Common myeloid progenitor, CD34-positive (primary cell): ENCODE data around the gene RFXAP.

ENCODE experiments used
- CTCF ChIA-PET: fragments of 350-600 bp; sonication (Branson Sonifier 250); formaldehyde crosslinking; loops from one replicate; lab custom pipeline; 2021; ENCODE audit warnings: antibody characterized with exemption; lab: Charles Lee
- POLR2A ChIA-PET: fragments of 350-600 bp; sonication (Branson Sonifier 250); formaldehyde crosslinking; loops from one replicate; lab custom pipeline; 2021; ENCODE audit warnings: antibody characterized with exemption; lab: Charles Lee
- DNase-seq, 3 donors: peaks; one replicate each; pipeline versions ENCODE4 v3.0.0 to v3.0.0-alpha.2; 2013
- H3K27ac ChIP-seq, 2 experiments: 1 replicate in 1 of 2; 2 replicates in 1 of 2; pipeline ENCODE4 v1.7.0; 2013; ENCODE audit warnings: inconsistent platforms in 2 of 2, low read length in 2 of 2, mild to moderate bottlenecking in 2 of 2, low read depth in 1 of 2, moderate library complexity in 1 of 2; ENCODE audit not compliant: severe bottlenecking in 2 of 2, insufficient read depth in 1 of 2, poor library complexity in 1 of 2
- H3K27me3 ChIP-seq, 5 experiments: replicated peaks in 2 of 5; 1 replicate in 3 of 5; 2 replicates in 2 of 5; pipeline versions ENCODE4 v1.6.1 to v1.7.0; 2013; ENCODE audit warnings: low read length in 4 of 5, mild to moderate bottlenecking in 2 of 5, moderate library complexity in 2 of 5, inconsistent platforms in 1 of 5; ENCODE audit not compliant: insufficient read depth in 5 of 5, control insufficient read depth in 4 of 5
- H3K36me3 ChIP-seq, 4 experiments: 1 replicate in 2 of 4; 2 replicates in 2 of 4; pipeline versions ENCODE4 v1.6.1 to v1.7.0; 2013; ENCODE audit warnings: low read length in 3 of 4, control low read depth in 1 of 4, mild to moderate bottlenecking in 1 of 4; ENCODE audit not compliant: control insufficient read depth in 4 of 4, insufficient read depth in 4 of 4
- H3K4me1 ChIP-seq, 4 experiments: 1 replicate in 3 of 4; 2 replicates in 1 of 4; pipeline versions ENCODE4 v1.6.1 to v1.7.1; 2013; ENCODE audit warnings: low read length in 3 of 4, mild to moderate bottlenecking in 3 of 4, control low read depth in 1 of 4, inconsistent platforms in 1 of 4, moderate library complexity in 1 of 4; ENCODE audit not compliant: control insufficient read depth in 4 of 4, insufficient read depth in 4 of 4; ENCODE audit errors: control extremely low read depth in 1 of 4
- H3K4me3 ChIP-seq, 7 experiments: 1 replicate in 4 of 7; 2 replicates in 3 of 7; pipeline versions ENCODE4 v1.5.1 to v1.7.0; 2013; ENCODE audit warnings: mild to moderate bottlenecking in 7 of 7, low read length in 6 of 7, moderate library complexity in 6 of 7, inconsistent platforms in 2 of 7, low read depth in 2 of 7, control low read depth in 1 of 7; ENCODE audit not compliant: insufficient read depth in 4 of 7, control insufficient read depth in 1 of 7; ENCODE audit errors: extremely low read depth in 1 of 7
- H3K9me3 ChIP-seq, 5 experiments: 1 replicate in 4 of 5; 2 replicates in 1 of 5; pipeline versions ENCODE4 v1.6.1 to v1.7.1; 2013; ENCODE audit warnings: low read length in 4 of 5, mild to moderate bottlenecking in 2 of 5, inconsistent platforms in 1 of 5, low read depth in 1 of 5, moderate library complexity in 1 of 5; ENCODE audit not compliant: control insufficient read depth in 4 of 5, insufficient read depth in 2 of 5; ENCODE audit errors: control extremely low read depth in 1 of 5
- WGBS: methylation state at CpG from one replicate; pipeline ENCODE4 v1.1.5; 2013; ENCODE audit not compliant: insufficient coverage; 5-methylcytosine and 5-hydroxymethylcytosine counted together

The RFXAP gene

DNA sequence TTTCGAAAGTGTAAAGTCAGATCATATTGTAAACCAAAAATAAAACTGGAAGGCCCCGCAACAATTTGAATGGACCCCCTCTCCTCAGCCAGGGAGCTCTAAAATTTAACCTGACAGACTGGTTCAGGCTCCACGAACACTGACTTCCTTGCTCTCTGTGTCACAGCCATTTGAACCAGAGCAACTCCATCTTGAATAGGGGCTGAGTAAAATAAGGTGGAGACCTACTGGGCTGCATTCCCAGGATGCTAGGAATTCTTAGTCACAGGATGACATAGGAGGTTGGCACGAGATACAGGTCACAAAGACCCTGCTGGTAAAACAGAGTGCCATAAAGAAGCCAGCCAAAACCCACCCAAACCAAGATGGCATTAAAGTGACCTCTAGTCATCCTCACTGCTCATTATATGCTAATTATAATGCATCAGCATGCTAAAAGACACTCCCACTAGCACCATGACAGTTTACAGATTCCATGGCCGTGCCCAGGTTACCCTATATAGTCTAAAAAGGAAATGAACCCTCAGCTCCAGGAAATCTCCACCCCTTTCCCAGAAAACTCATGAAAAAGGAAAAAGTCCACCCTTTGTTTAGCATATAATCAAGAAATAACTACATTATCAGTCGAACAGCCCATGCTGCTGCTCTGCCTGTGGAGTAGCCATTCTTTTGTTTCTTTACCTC, 43.1 kb downstream of the RFXAP start:
- no peaks in the 10 kb centered on the region for H3K36me3 ChIP-seq
- no peak overlapping the region for H3K27ac ChIP-seq
- no peak for DNase-seq
- H3K4me1 ChIP-seq = no peaks in the 10 kb centered on the region
- no peaks in the 10 kb centered on the region for H3K9me3 ChIP-seq
- H3K27me3 ChIP-seq = no peaks in the 10 kb centered on the region
- WGBS = 78% methylated on average over 6 of the region's 6 CpGs
- ChIA-PET POLR2A (no interaction called here), CTCF (interaction anchor here (0.6 to 8.4 kb wide), 3 partner anchors 21 to 447 kb away, joined by 3 to 78 read pairs (median 3); no protein-coding TSS in a partner anchor)
- no peak overlapping the region for H3K4me3 ChIP-seq

DNA sequence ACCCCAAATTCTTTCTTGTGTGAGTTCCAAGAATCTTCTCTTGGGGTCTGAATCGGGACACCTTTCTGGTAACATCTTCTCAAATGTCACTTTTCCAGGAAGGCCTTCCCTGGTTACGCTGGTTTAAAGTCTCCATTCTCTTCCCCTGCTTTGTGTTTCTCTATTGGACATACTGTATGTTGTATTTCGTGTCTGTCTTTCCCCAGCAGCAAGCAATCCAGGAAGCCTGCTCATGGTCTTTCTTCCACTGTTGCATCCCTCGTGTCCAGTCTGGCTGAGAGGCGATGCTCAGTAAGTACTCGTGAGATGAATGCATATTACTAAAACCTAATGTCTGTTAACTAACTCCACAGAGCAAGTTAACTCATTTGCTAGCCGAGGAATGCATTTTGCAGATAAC, 43.7 kb downstream of the RFXAP start:
- H3K9me3 ChIP-seq = no peaks in the 10 kb centered on the region
- H3K36me3 ChIP-seq = no peaks in the 10 kb centered on the region
- DNase-seq = no peak
- H3K27ac ChIP-seq = no peak overlapping the region
- H3K4me1 ChIP-seq = no peaks in the 10 kb centered on the region
- 95% methylated on average over 6 of the region's 7 CpGs for WGBS
- ChIA-PET CTCF (interaction anchor here (8.4 kb wide), 1 partner anchor 118 kb away, joined by 78 read pairs; no protein-coding TSS in a partner anchor), POLR2A (no interaction called here)
- no peak overlapping the region for H3K4me3 ChIP-seq
- H3K27me3 ChIP-seq = no peaks in the 10 kb centered on the region

DNA sequence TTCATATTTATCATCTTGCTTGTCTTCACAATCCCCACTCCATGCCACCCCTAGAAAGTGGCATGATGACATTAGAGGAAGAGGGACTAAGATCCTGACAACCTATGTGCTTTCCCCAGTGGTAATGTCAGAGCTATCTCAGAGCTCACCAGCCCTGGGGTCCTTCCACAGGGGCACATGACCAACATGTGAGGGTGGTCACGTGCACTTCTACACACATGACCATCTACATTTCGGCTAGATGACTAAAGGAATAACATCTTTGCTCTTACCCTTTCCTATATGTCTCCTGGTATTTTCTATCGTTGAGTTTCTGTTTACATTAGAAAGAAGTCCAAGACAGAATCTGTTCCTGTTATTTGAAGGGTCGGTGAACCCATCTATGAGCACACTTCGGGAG, 46.2 kb downstream of the RFXAP start:
- POLR2A ChIA-PET = no interaction called here
- H3K4me1 ChIP-seq = no peaks in the 10 kb centered on the region
- H3K27ac ChIP-seq = no peak overlapping the region
- CTCF ChIA-PET = interaction anchor here (1.3 kb wide), 1 partner anchor 116 kb away, joined by 3 read pairs; no protein-coding TSS in a partner anchor
- no peaks in the 10 kb centered on the region for H3K36me3 ChIP-seq
- H3K4me3 ChIP-seq = no peak overlapping the region
- no peak for DNase-seq
- H3K9me3 ChIP-seq = no peaks in the 10 kb centered on the region
- H3K27me3 ChIP-seq = no peaks in the 10 kb centered on the region
- WGBS = 93% methylated on average over 5 of the region's 5 CpGs

DNA sequence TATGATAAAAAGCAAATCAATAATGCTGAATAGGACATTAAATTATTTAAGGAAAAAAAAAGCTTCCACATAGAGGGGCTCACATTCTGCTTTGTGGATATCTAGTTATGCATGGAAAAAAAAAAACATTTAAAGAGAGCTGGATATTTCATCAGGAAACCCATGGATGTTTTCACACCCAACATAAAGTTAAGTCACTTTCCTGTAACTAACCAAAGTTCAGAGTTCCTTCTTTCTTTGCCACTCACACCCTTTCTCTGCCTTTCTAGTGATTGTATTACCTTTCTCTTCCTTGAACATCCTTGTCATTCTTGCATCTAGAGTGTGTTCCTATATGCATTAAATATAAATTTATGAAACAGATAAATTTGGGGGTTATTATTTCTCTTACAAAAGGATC, 47.2 kb downstream of the RFXAP start:
- Histone ChIP-seq H3K27me3 (no peaks in the 10 kb centered on the region), H3K4me1 (no peaks in the 10 kb centered on the region), H3K9me3 (no peaks in the 10 kb centered on the region), H3K4me3 (no peak overlapping the region), H3K27ac (no peak overlapping the region), H3K36me3 (no peaks in the 10 kb centered on the region)
- no peak for DNase-seq
- CTCF ChIA-PET = interaction anchor here (1.1 to 1.3 kb wide), 2 partner anchors 11 to 115 kb away, joined by 3 read pairs; no protein-coding TSS in a partner anchor
- POLR2A ChIA-PET = no interaction called here

DNA sequence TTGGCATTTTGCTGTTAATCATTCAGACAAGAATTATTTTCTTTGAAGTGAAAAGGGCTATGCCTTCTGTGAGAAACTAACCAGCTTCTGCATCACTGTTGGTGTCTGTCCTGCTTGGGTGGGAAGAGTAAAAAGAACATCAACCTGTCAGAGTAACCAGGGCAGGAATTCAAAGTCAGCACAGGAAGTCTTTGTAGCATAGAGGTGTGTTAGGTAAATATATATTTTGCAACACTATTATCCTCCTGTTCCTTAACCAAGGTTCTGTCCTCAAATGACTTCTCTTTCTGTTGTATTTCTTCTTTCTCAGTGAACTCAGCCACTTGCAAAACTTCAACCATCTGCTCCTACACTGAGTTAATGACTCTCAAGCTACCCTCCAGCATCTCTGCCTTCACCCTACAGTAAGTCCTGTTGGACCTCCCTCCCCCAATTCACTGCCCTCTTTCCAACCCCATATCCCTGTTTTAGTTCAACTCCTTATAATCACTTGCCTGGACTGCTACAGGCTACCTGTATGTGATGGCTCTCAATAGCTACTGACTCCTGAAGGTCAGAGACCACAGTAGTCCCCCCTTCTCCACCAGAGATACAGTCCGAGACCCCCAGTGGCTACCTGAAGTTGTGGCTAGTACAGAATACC, 51.1 kb downstream of the RFXAP start:
- ChIA-PET POLR2A (no interaction called here), CTCF (no interaction called here)
- Histone ChIP-seq H3K4me3 (no peak overlapping the region), H3K36me3 (no peaks in the 10 kb centered on the region), H3K4me1 (no peaks in the 10 kb centered on the region), H3K9me3 (no peaks in the 10 kb centered on the region), H3K27ac (no peak overlapping the region), H3K27me3 (no peaks in the 10 kb centered on the region)
- no CpG with 5 or more reads among the region's 1 CpG for WGBS
- no peak for DNase-seq

DNA sequence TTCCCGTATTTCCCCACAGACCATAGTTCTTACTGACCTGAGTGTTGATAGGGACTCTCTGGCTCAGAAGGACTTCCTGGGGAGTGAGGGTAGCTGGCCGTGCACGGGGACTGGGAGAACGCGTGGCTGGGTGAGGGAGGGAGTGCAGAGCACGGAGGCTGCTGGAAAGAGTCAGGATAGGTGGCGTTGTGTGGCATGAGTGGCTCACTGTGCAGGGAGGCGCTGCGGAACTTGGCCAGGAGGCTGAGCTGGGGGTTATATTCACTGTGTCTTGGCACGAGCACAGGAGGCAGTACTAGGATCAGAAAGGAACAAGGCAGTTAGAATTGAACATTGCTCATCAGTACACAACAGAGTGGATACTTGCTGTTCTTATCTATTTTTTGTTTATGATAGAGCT, 53.6 kb downstream of the RFXAP start:
- Histone ChIP-seq H3K4me1 (no peaks in the 10 kb centered on the region), H3K9me3 (no peaks in the 10 kb centered on the region)
- CTCF ChIA-PET = interaction anchor here (1.2 to 1.4 kb wide), 2 partner anchors 14 to 108 kb away, joined by 3 read pairs; no protein-coding TSS in a partner anchor

DNA sequence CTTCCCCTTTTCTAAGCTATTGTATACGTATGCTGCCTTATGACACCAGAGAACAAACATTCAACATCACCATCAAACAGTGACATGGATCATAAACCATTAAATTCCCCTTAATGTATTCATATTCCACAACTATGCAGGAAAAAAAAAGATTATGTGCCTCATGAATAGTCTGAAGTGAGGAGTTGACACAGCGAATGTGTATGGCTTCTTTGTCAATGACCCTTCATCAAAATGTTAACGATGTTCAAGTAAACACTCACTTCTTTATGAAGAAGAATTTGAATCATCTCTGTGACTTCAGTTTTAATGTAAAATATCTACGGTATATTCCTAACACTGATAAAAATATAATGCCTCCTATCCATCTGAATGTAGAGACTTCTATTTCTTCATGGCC, 56.4 kb downstream of the RFXAP start:
- Histone ChIP-seq H3K4me3 (no peak overlapping the region), H3K9me3 (no peaks in the 10 kb centered on the region), H3K36me3 (no peaks in the 10 kb centered on the region), H3K4me1 (no peaks in the 10 kb centered on the region), H3K27ac (no peak overlapping the region), H3K27me3 (peaks cover 0 to 2% (median 0%) of the 10 kb centered on the region in 5 experiments)
- ChIA-PET POLR2A (no interaction called here), CTCF (no interaction called here)
- WGBS = 100% methylated on average over 2 of the region's 4 CpGs
- no peak for DNase-seq

More for the DNA sequence above, 53.6 kb downstream of the RFXAP start:
- Histone ChIP-seq H3K27ac (no peak overlapping the region), H3K4me3 (no peak overlapping the region), H3K27me3 (peaks cover 0 to 1% (median 0%) of the 10 kb centered on the region in 5 experiments), H3K36me3 (no peaks in the 10 kb centered on the region)
- 98% methylated on average over 8 of the region's 10 CpGs for WGBS
- POLR2A ChIA-PET = no interaction called here
- DNase-seq = no peak
